Stimulated activated CD8-positive, alpha-beta memory T cell treated with anti-CD3 and anti-CD28 coated beads, Interleukin-7, amount 100 ng/mL, for 4 hours (primary cell): ENCODE data around the gene CCDC149.

Experiments
- DNase-seq, 2 donors: peaks; one replicate each; pipeline ENCODE4 v3.0.0-alpha.2; 2020; ENCODE audit warnings: low read depth in 2 of 2

Gene CCDC149

GRCh38 chr4:24777536-24778463 is 135.0 kb downstream of the CCDC149 start:
- no peak for DNase-seq

GRCh38 chr4:24775750-24776149 is 137.1 kb downstream of the CCDC149 start:
- no peak for DNase-seq

- DNase-seq = no peak
Measured at GRCh38 chr4:24775032-24775605, 137.7 kb downstream of the CCDC149 start.

- DNase-seq = no peak
Measured at GRCh38 chr4:24774452-24774851, 138.4 kb downstream of the CCDC149 start.

- DNase-seq = no peak
Measured at GRCh38 chr4:24772952-24773351, 139.9 kb downstream of the CCDC149 start.

- DNase-seq = no peak
Measured at GRCh38 chr4:24772061-24772705, 140.7 kb downstream of the CCDC149 start.

GRCh38 chr4:24771241-24771640 is 141.6 kb downstream of the CCDC149 start:
- DNase-seq = no peak

GRCh38 chr4:24770667-24771066 is 142.2 kb downstream of the CCDC149 start:
- DNase-seq = no peak

- no peak for DNase-seq
Measured at GRCh38 chr4:24770032-24770584, 142.7 kb downstream of the CCDC149 start.

GRCh38 chr4:24769571-24769970 is 143.3 kb downstream of the CCDC149 start:
- no peak for DNase-seq

- DNase-seq = no peak
Measured at GRCh38 chr4:24768604-24769003, 144.2 kb downstream of the CCDC149 start.

GRCh38 chr4:24768006-24768405 is 144.8 kb downstream of the CCDC149 start:
- no peak for DNase-seq

- no peak for DNase-seq
Measured at GRCh38 chr4:24765376-24765988, 147.4 kb downstream of the CCDC149 start.

GRCh38 chr4:24764345-24764744 is 148.5 kb downstream of the CCDC149 start:
- DNase-seq = no peak

GRCh38 chr4:24763631-24764297 is 149.1 kb downstream of the CCDC149 start:
- no peak for DNase-seq
